Fibroblast of mammary gland (primary cell): ENCODE measurements around the gene TRIM32.

Source experiments
- DNase-seq: peaks from one replicate; pipeline ENCODE4 v3.0.0-alpha.2; 2010; ENCODE audit warnings: low read depth
- H3K4me3 ChIP-seq: 2 replicates; pipeline ENCODE4 v1.5.1; 2011; ENCODE audit warnings: low read depth, mild to moderate bottlenecking, low read length, moderate library complexity; ENCODE audit not compliant: control insufficient read depth
- CTCF ChIP-seq: conservative IDR thresholded peaks from 2 replicates; pipeline ENCODE4 v1.5.1; 2011; ENCODE audit warnings: low read depth, low read length, inconsistent platforms; ENCODE audit not compliant: control insufficient read depth, insufficient read depth

Gene TRIM32

GRCh38 chr9:116658265-116658664, 28.8 kb upstream of the TRIM32 start:
- H3K4me3 ChIP-seq = no peak overlapping the region
- DNase-seq = no peak
- TF ChIP-seq CTCF = no peak

GRCh38 chr9:116661037-116661954, 25.8 kb upstream of the TRIM32 start:
- TF ChIP-seq CTCF = peak; percentile 83
- H3K4me3 ChIP-seq = no peak overlapping the region
- DNase-seq = peak; percentile 83

- TF ChIP-seq CTCF = no peak
- DNase-seq = peak; percentile 46
- H3K4me3 ChIP-seq = no peak overlapping the region
Observed at GRCh38 chr9:116662646-116663310, 24.3 kb upstream of the TRIM32 start.

GRCh38 chr9:116663581-116663980, 23.5 kb upstream of the TRIM32 start:
- TF ChIP-seq CTCF = no peak
- DNase-seq = no peak
- H3K4me3 ChIP-seq = no peak overlapping the region

- no peak for DNase-seq
- TF ChIP-seq CTCF = no peak
- no peak overlapping the region for H3K4me3 ChIP-seq
Observed at GRCh38 chr9:116668970-116669695, 18.0 kb upstream of the TRIM32 start.

- no peak for DNase-seq
Observed at GRCh38 chr9:116671605-116672004, 15.5 kb upstream of the TRIM32 start.

More at GRCh38 chr9:116671605-116672004, 15.5 kb upstream of the TRIM32 start:
- no peak overlapping the region for H3K4me3 ChIP-seq
- TF ChIP-seq CTCF = no peak
